ENCODE results near the gene STK16. TPM values are rescaled to one million over a fixed set of nuclear protein-coding genes. Genes with fewer than 3 reads are reported as not detected.
A peak's percentile ranks its signal among the peaks of the same experiment; 100 is the strongest.

Gene STK16
- total RNA-seq, 1 experiment from 2014 or later = 21.6 TPM

- Histone ChIP-seq H2BK120ac (ENCODE audit: low read depth, low read length, poor library complexity, severe bottlenecking) (no peak overlapping the region), H3K14ac (ENCODE audit: insufficient read depth, low read length) (no peak overlapping the region), H2BK5ac (ENCODE audit: insufficient read length, low read length) (no peak overlapping the region), H3K23me2 (ENCODE audit: insufficient read length, low read depth, low read length, poor library complexity, severe bottlenecking) (peaks cover 4% of the 10 kb centered on the region), H4K20me1 (ENCODE audit: control insufficient read depth, insufficient read depth, insufficient read length) (no peaks in the 10 kb centered on the region), H3K79me2 (ENCODE audit: insufficient read depth, low read length) (no peaks in the 10 kb centered on the region), H2BK20ac (ENCODE audit: low read depth, low read length, poor library complexity, severe bottlenecking) (no peak overlapping the region), H3K9me3 (ENCODE audit: control insufficient read depth, low read depth, low read length) (no peaks in the 10 kb centered on the region), H3K79me1 (ENCODE audit: insufficient read depth, low read depth, low read length, poor library complexity, severe bottlenecking) (no peaks in the 10 kb centered on the region), H2AFZ (ENCODE audit: low read length) (no peak overlapping the region), H2BK12ac (ENCODE audit: insufficient read length, low read depth, low read length) (no peak overlapping the region), H3K23ac (ENCODE audit: insufficient read length, low read depth, low read length) (no peak overlapping the region), H3K4me1 (ENCODE audit: insufficient read depth, low read length) (no peaks in the 10 kb centered on the region), H3K4me2 (ENCODE audit: insufficient read depth, insufficient read length, low read length) (no peak overlapping the region), H3K9ac (ENCODE audit: extremely low read depth, insufficient read length, low read length) (no peak overlapping the region), H3K27ac (ENCODE audit: insufficient read length, low read depth, low read length) (no peak overlapping the region), H4K5ac (ENCODE audit: insufficient read length, low read depth, low read length) (no peak overlapping the region), H2BK15ac (ENCODE audit: low read depth, low read length) (no peak overlapping the region), H3K27me3 (ENCODE audit: insufficient read depth, low read length) (no peaks in the 10 kb centered on the region), H3T11ph (ENCODE audit: low read length) (no peak overlapping the region), H3K18ac (ENCODE audit: insufficient read length, low read depth, low read length) (no peak overlapping the region), H3K56ac (ENCODE audit: insufficient read length, low read depth, low read length) (no peak overlapping the region), H2AK5ac (ENCODE audit: insufficient read length, low read length) (no peak overlapping the region), H3K4ac (ENCODE audit: low read depth, low read length) (no peak overlapping the region), H4K91ac (ENCODE audit: insufficient read length, low read depth, low read length) (no peak overlapping the region), H4K8ac (replicated peaks; ENCODE audit: insufficient read length, low read depth, low read length) (no peak overlapping the region)
- WGBS (ENCODE audit: extremely low coverage, insufficient read length, low lambda C conversion rate) = no CpG with 5 or more reads among the region's 7 CpGs
- no peak overlapping the region for H3K4me3 Mint-ChIP-seq
- H3K27me3 Mint-ChIP-seq (ENCODE audit: low read depth) = peaks cover 10% of the 10 kb centered on the region
- peak; percentile 2 for DNase-seq
- no peak overlapping the region for H3K27ac Mint-ChIP-seq
- peaks cover 12 to 21% of the 10 kb centered on the region in 2 experiments for H3K4me1 Mint-ChIP-seq
- H3K9me3 Mint-ChIP-seq = peaks cover 6 to 7% of the 10 kb centered on the region in 2 experiments; a peak in 4 of 5 replicates
- TF ChIP-seq CTCF (conservative IDR thresholded peaks at IDR 0.05) = no peak
- peaks cover 7 to 24% (median 19%) of the 10 kb centered on the region in 3 experiments for H3K36me3 Mint-ChIP-seq (ENCODE audit: insufficient read depth in 1 of 3, low read depth in 3 of 3)
Measured at GRCh38 chr2:219204425-219205164, 40.7 kb upstream of the STK16 start.
